Panc1 (cell line): ENCODE results near the gene SLC9A9.

Experiments
- CTCF ChIP-seq: fragments of 450-650 bp; IDR thresholded peaks from 2 replicates; pipeline ENCODE4 v1.5.1; 2017; ENCODE audit warnings: mild to moderate bottlenecking
- POLR2AphosphoS5 ChIP-seq: IDR thresholded peaks from 2 replicates; pipeline ENCODE4 v1.6.1; 2012; ENCODE audit warnings: mild to moderate bottlenecking, low read depth, low read length, moderate library complexity
- REST ChIP-seq, 2 experiments: IDR thresholded peaks; 2 replicates each; pipeline ENCODE4 v1.6.1; 2011 to 2012; ENCODE audit warnings: low read depth in 2 of 2, control low read depth in 1 of 2, low read length in 1 of 2, mild to moderate bottlenecking in 1 of 2, moderate library complexity in 1 of 2; ENCODE audit not compliant: insufficient read depth in 1 of 2
- SIN3A ChIP-seq: IDR thresholded peaks from 2 replicates; pipeline ENCODE4 v1.6.1; 2012; ENCODE audit warnings: low read depth, mild to moderate bottlenecking, low read length, moderate library complexity, borderline replicate concordance; ENCODE audit not compliant: insufficient read depth
- TCF7L2 ChIP-seq: IDR thresholded peaks from 2 replicates; pipeline ENCODE4 v1.6.1; 2011; ENCODE audit warnings: mild to moderate bottlenecking, low read depth, low read length, inconsistent platforms

GRCh38 chr3:143653935-143654334 is 194.3 kb downstream of the SLC9A9 start:
- no peak for TF ChIP-seq TCF7L2
- TF ChIP-seq CTCF = no peak
- TF ChIP-seq POLR2AphosphoS5 = no peak
- TF ChIP-seq REST (IDR thresholded peaks at IDR 0.05; ENCODE audit: insufficient read depth in 1 of 2, low read depth in 2 of 2, low read length in 1 of 2) = no peak
- TF ChIP-seq SIN3A = no peak
